Measurements from ENCODE around the gene FAF2.

GRCh38 chr5:176531902-176532493 is 83.8 kb downstream of the FAF2 start:
- TF ChIP-seq, protein P1, sequence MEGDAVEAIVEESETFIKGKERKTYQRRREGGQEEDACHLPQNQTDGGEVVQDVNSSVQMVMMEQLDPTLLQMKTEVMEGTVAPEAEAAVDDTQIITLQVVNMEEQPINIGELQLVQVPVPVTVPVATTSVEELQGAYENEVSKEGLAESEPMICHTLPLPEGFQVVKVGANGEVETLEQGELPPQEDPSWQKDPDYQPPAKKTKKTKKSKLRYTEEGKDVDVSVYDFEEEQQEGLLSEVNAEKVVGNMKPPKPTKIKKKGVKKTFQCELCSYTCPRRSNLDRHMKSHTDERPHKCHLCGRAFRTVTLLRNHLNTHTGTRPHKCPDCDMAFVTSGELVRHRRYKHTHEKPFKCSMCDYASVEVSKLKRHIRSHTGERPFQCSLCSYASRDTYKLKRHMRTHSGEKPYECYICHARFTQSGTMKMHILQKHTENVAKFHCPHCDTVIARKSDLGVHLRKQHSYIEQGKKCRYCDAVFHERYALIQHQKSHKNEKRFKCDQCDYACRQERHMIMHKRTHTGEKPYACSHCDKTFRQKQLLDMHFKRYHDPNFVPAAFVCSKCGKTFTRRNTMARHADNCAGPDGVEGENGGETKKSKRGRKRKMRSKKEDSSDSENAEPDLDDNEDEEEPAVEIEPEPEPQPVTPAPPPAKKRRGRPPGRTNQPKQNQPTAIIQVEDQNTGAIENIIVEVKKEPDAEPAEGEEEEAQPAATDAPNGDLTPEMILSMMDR (IDR thresholded peaks at IDR 0.05) = no peak
- no peak for TF ChIP-seq POLR2A (IDR thresholded peaks at IDR 0.05)

Data from adrenal gland (tissue), 5 donors.